Subcutaneous abdominal adipose tissue (tissue), 5 donors: ENCODE results near the gene COX4I1.

Source experiments
- H3K27ac ChIP-seq: one replicate; pipeline ENCODE4 v1.7.0; 2013; ENCODE audit warnings: low read depth, mild to moderate bottlenecking, inconsistent platforms, low read length, moderate library complexity
- H3K27me3 ChIP-seq, 5 donors: one replicate each; pipeline ENCODE4 v1.7.0; 2013; ENCODE audit warnings: low read length in 5 of 5, inconsistent platforms in 1 of 5; ENCODE audit not compliant: control insufficient read depth in 5 of 5, insufficient read depth in 4 of 5
- H3K36me3 ChIP-seq, 5 donors: one replicate each; pipeline ENCODE4 v1.7.0; 2013; ENCODE audit warnings: low read length in 5 of 5; ENCODE audit not compliant: control insufficient read depth in 5 of 5, insufficient read depth in 5 of 5
- H3K4me1 ChIP-seq, 5 donors: one replicate each; pipeline ENCODE4 v1.7.0; 2013; ENCODE audit warnings: low read length in 5 of 5, mild to moderate bottlenecking in 3 of 5, moderate library complexity in 1 of 5; ENCODE audit not compliant: control insufficient read depth in 5 of 5, insufficient read depth in 5 of 5
- H3K4me3 ChIP-seq, 5 donors: one replicate each; pipeline ENCODE4 v1.7.0; 2013; ENCODE audit warnings: low read length in 5 of 5, low read depth in 1 of 5
- H3K9ac ChIP-seq, 5 donors: one replicate each; pipeline ENCODE4 v1.7.0; 2013; ENCODE audit warnings: low read length in 5 of 5, mild to moderate bottlenecking in 4 of 5, moderate library complexity in 3 of 5
- H3K9me3 ChIP-seq, 5 donors: one replicate each; pipeline ENCODE4 v1.7.0; 2013; ENCODE audit warnings: low read length in 5 of 5; ENCODE audit not compliant: control insufficient read depth in 5 of 5
- donor health status: healthy.
- donor health status: healthy.
- donor health status: healthy.
- donor health status: healthy.
- donor health status: healthy.

COX4I1 gene

DNA sequence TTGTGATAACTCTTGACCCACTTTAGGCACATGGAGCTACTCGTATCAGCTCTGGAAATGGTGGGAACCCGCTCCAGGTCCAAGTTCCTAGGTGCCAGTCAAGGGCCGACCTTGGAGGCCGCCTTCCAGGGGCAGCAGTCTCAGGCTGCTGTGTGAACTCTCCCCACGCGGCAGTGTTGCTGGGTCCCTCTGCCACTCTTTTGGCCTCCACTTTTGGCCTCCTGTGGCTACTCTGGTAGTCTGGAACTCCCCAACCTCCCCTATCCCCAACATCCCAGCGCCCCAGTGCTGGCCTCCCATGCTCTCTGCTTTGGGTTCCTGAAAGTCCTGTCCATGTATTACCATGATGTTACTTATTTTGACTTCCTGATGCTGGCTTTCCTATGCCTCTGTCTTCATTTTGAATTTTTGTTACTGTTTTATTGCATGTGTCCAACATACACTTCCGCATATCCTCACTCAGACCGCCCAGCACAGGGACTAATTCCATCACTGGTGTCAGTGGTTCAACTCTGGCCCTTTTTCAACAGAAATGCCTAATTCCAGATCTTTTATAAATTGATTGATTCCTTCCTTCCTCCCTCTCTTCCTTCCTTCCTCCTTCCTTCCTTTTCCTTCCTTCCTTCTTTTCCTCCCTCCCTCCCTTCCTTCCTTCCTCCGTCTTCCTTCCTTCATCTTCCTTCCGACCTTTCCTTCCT is 44.1 kb downstream of the COX4I1 start:
- H3K27ac ChIP-seq, result no peak overlapping the region
- peaks cover 0 to 24% (median 17%) of the 10 kb centered on the region in 5 donors for H3K27me3 ChIP-seq
- peaks cover 0 to 21% (median 5%) of the 10 kb centered on the region in 5 donors for H3K4me1 ChIP-seq
- peaks cover 0 to 12% (median 7%) of the 10 kb centered on the region in 5 donors for H3K9me3 ChIP-seq
- no peaks in the 10 kb centered on the region for H3K36me3 ChIP-seq
- H3K9ac ChIP-seq, result no peak overlapping the region
- H3K4me3 ChIP-seq, result no peak overlapping the region

DNA sequence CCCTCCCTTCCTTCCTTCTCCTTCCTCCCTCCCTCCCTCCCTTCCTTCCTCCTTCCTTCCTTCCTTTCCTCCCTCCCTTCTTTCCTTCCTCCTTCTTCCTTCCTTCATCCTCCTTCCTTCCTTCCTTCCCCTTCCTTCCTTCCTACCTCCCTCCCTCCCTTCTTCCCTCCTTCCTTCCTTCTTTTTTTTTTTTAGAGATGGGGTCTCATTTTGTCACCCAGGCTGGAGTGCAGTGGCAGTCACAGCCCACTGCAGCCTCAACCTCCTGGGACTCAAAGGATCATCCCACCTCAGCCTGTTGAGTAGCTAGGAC is 44.6 kb downstream of the COX4I1 start:
- Histone ChIP-seq H3K27me3 (peaks cover 0 to 22% (median 14%) of the 10 kb centered on the region in 5 donors), H3K9ac (no peak overlapping the region), H3K4me1 (peaks cover 0 to 16% (median 5%) of the 10 kb centered on the region in 5 donors), H3K9me3 (peaks cover 0 to 12% (median 7%) of the 10 kb centered on the region in 5 donors), H3K4me3 (no peak overlapping the region), H3K36me3 (no peaks in the 10 kb centered on the region), H3K27ac (no peak overlapping the region)

DNA sequence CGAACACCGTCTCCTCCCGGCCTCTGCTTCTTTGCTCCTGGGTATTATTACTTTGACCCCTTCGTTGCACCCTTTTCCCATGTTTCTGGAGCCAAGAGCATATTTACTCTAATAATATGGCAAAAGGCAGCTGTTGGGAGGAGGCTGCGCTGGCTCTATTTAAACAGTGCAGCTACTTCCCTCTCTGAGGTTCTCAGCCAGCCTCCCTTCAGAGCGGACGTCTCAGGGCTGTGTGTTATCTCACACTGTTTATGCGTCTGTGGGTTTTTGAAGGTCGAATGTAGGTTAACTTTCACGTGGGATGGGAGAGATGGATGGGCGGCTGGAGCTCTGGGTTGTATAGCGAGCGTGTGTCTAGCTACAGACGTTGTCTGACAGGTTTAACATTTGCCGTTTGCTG is 45.3 kb downstream of the COX4I1 start:
- peaks cover 0 to 12% (median 7%) of the 10 kb centered on the region in 5 donors for H3K9me3 ChIP-seq
- peaks cover 0 to 19% (median 13%) of the 10 kb centered on the region in 5 donors for H3K27me3 ChIP-seq
- no peaks in the 10 kb centered on the region for H3K36me3 ChIP-seq
- H3K27ac ChIP-seq, result no peak overlapping the region
- H3K9ac ChIP-seq, result no peak overlapping the region
- peaks cover 0 to 10% (median 3%) of the 10 kb centered on the region in 5 donors for H3K4me1 ChIP-seq
- no peak overlapping the region for H3K4me3 ChIP-seq

DNA sequence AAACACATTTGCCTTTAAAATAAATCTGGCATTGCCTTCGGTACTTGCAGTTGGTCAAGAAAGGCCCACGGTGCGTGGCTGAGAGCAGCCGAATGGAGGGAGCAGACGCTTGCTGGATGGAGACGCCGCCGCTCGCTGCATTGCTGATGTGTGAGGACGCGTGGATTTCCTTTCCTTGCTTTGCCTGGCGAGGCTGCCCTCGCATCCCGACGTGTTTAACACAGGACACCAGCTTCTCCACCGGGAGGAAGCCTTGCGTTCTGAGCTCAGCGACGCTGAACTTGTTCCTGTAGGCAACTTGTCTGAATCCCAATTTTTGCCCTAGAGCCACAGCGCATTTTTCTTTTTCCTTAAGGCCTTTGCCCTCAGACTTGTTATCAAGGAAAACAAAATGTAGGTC is 45.8 kb downstream of the COX4I1 start:
- Histone ChIP-seq H3K27me3 (peaks cover 0 to 17% (median 13%) of the 10 kb centered on the region in 5 donors), H3K9ac (no peak overlapping the region), H3K4me1 (peaks cover 0 to 6% (median 3%) of the 10 kb centered on the region in 5 donors), H3K4me3 (no peak overlapping the region), H3K27ac (no peak overlapping the region), H3K36me3 (no peaks in the 10 kb centered on the region), H3K9me3 (peaks cover 0 to 12% (median 7%) of the 10 kb centered on the region in 5 donors)

DNA sequence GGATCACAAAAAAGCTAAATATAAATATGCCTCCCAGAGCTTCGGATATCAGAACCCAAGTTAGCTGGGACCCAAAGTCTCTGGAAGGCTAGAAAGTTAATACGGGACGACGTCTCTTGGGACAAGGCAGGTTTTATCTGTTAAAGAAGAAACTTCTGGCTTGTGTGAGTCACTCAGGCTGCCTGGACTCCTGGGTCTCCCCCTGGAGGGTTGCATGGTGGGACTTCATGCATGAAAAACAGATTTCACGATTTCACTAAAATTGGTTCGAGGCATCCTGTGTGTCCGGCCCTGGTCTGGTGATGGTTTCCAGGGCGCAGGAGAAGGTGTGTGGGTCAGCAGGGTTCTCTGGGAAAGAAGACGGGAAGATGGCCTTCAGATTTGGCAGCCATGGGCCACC is 47.0 kb downstream of the COX4I1 start:
- peaks cover 0 to 9% (median 0%) of the 10 kb centered on the region in 5 donors for H3K4me1 ChIP-seq
- H3K4me3 ChIP-seq, result no peak overlapping the region
- peaks cover 0 to 12% (median 7%) of the 10 kb centered on the region in 5 donors for H3K9me3 ChIP-seq
- H3K36me3 ChIP-seq, result no peaks in the 10 kb centered on the region
- H3K27ac ChIP-seq, result no peak overlapping the region
- peaks cover 0 to 14% (median 13%) of the 10 kb centered on the region in 5 donors for H3K27me3 ChIP-seq
- H3K9ac ChIP-seq, result no peak overlapping the region

DNA sequence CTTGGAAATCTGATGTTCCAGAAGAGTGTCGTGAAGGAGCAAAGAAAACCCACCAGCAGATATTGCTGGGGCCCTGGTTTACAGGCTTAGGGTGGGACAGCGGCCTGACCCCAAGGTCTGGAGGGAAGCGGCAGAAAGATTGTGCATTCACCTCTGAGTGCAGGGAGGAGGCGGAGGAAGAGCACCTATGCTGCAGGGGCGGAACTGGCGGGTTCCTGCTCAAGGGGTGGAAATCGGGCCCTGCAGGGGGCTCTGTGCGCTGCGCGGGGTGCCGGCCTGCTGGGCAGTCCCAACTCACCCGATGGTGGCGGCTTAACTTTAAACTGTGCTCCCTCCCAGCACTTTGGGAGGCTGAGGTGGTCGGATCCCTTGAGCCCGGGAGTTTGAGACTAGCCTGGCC is 47.5 kb downstream of the COX4I1 start:
- Histone ChIP-seq H3K4me1 (peaks cover 0 to 9% (median 0%) of the 10 kb centered on the region in 5 donors), H3K9ac (no peak overlapping the region), H3K36me3 (no peaks in the 10 kb centered on the region), H3K27me3 (peaks cover 0 to 14% (median 13%) of the 10 kb centered on the region in 5 donors), H3K4me3 (no peak overlapping the region), H3K9me3 (peaks cover 0 to 12% (median 7%) of the 10 kb centered on the region in 5 donors), H3K27ac (no peak overlapping the region)

DNA sequence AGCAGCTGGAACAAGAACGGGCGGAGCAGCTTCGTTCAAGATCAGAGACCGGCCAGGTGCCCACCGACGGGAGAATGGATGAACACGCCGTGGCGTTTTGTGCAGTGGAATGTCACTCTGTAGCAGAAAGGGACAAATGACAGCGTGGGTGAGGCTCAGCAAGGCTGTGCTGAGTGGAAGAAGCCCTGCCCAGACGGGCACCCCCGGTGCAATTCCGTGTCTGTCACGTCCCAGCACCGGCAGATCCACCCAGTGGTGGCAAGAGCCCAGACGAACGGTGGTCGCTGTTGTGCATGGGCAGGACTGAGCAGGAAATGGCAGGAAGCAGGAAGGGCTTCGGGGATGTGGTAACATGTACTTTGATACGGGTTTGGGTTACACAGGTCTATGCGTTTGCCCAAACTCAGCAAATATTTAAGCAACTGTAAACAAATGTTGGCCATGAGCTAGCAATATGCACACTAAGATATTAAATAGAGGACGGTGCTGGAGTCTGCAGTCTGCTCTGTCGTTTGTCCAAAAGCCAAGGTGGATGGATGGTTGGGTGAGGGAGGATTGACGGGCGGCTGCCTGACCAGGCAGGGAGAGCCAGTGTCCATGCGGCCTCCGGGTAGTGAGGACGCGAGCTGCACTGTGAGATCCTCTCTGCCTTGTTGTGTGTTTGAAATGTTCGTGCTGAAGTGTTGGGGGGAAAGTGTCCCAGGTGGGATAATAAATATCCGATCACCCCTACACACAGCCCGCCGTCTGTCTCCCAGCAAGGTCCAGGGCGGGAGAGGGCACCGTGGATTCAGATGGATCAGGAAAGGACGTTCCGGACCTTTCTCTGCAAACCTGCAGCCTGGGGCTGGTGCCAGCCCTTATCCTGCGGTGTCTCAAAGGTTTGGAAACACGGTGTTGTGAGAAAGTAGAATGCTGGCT is 48.4 kb downstream of the COX4I1 start:
- Histone ChIP-seq H3K9me3 (peaks cover 0 to 6% (median 1%) of the 10 kb centered on the region in 5 donors), H3K36me3 (no peaks in the 10 kb centered on the region), H3K9ac (no peak overlapping the region), H3K4me1 (peaks cover 0 to 14% (median 0%) of the 10 kb centered on the region in 5 donors), H3K27ac (no peak overlapping the region), H3K4me3 (no peak overlapping the region), H3K27me3 (peaks cover 0 to 14% (median 13%) of the 10 kb centered on the region in 5 donors)

DNA sequence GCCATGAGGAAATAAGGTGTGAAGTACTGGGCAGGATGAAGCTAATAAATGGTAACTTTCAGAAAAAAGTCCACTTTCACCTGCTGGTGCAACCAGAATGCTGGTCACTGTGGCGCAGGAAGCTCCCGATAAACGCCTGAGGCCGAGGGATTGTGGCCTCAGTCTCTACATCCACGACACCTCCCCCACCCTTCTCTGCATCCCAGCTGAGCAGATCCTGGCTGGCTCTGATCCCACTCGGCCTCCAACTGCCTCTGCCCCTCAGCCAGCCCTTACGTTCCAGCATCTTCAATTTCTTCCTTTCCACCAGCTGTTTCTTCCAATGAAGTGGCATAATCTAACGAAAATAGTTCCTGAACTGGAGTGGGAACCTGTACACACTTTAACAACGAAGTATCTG is 49.5 kb downstream of the COX4I1 start:
- H3K4me1 ChIP-seq, result peaks cover 0 to 19% (median 0%) of the 10 kb centered on the region in 5 donors
- no peak overlapping the region for H3K27ac ChIP-seq
- H3K9me3 ChIP-seq, result peaks cover 0 to 1% (median 0%) of the 10 kb centered on the region in 5 donors
- peaks cover 0 to 14% (median 13%) of the 10 kb centered on the region in 5 donors for H3K27me3 ChIP-seq
- no peak overlapping the region for H3K4me3 ChIP-seq
- no peak overlapping the region for H3K9ac ChIP-seq
- H3K36me3 ChIP-seq, result no peaks in the 10 kb centered on the region

DNA sequence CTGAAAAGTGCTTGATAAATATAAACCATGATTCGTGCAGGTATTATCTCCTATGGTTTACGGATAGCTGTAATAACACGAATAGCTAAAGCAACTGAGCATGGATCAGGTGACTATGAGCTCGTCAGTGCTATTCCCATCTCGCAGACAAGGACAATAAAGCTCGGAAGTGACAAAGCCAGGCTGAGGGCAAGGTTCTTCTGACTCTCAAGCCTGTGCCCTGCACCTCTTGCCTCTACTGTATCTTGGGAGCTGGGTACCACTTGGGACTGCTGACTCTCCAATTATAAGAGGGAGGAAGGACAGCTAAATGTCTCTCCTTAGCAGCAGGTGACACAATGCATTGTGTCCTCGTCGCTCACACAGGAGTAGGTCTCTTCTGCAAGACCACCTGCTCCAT is 49.9 kb downstream of the COX4I1 start:
- H3K9ac ChIP-seq, result no peak overlapping the region
- peaks cover 0 to 14% (median 13%) of the 10 kb centered on the region in 5 donors for H3K27me3 ChIP-seq
- H3K9me3 ChIP-seq, result no peaks in the 10 kb centered on the region
- no peak overlapping the region for H3K27ac ChIP-seq
- H3K4me3 ChIP-seq, result no peak overlapping the region
- peaks cover 0 to 22% (median under 1%) of the 10 kb centered on the region in 5 donors for H3K4me1 ChIP-seq
- no peaks in the 10 kb centered on the region for H3K36me3 ChIP-seq
